ENCODE results near the gene GSS. TPM values are rescaled to one million over a fixed set of nuclear protein-coding genes. Genes with fewer than 3 reads are reported as not detected.

Gene GSS
- total and polyA plus RNA-seq, 7 donors: 14.5 to 36.6 (median 24.5) TPM

DNA sequence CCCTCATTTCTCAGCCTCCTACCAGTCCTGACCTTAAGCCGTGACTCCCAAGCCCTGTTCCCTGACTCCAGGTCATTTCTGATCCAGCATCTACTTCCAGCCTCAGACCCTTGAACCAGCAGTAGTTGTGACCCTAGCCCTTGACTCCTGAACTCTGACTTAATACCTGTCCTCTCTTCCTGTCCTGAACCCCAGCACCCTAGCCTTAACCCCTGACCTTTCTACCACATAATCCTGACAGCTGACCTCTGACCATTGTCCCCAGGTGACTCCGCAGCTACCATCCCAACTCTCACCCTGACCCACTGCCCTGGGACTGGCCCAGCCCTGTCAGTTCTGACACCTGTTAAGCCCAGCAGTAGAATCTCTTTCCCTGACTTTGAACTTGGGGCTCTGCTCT lies 42.2 kb upstream of the GSS start:
- DNase-seq (no peak), ATAC-seq (no peak)
- peaks cover 2 to 95% of the 10 kb centered on the region in 2 donors for H3K36me3 ChIP-seq (ENCODE audit: insufficient read depth in 1 of 2, low read depth in 1 of 2)
- H3K4me1 ChIP-seq: no peaks in the 10 kb centered on the region
- TF ChIP-seq, protein P1, sequence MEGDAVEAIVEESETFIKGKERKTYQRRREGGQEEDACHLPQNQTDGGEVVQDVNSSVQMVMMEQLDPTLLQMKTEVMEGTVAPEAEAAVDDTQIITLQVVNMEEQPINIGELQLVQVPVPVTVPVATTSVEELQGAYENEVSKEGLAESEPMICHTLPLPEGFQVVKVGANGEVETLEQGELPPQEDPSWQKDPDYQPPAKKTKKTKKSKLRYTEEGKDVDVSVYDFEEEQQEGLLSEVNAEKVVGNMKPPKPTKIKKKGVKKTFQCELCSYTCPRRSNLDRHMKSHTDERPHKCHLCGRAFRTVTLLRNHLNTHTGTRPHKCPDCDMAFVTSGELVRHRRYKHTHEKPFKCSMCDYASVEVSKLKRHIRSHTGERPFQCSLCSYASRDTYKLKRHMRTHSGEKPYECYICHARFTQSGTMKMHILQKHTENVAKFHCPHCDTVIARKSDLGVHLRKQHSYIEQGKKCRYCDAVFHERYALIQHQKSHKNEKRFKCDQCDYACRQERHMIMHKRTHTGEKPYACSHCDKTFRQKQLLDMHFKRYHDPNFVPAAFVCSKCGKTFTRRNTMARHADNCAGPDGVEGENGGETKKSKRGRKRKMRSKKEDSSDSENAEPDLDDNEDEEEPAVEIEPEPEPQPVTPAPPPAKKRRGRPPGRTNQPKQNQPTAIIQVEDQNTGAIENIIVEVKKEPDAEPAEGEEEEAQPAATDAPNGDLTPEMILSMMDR (IDR thresholded peaks at IDR 0.05): no peak
- H3K27ac ChIP-seq: peak overlapping the region; percentile 67
- no peaks in the 10 kb centered on the region for H3K27me3 ChIP-seq (ENCODE audit: insufficient read depth in 3 of 3, low read length in 2 of 3)
- H3K9me3 ChIP-seq: no peaks in the 10 kb centered on the region
- intact Hi-C loops (cut with DNase I): no loop called here
- WGBS, 3 donors: 90 to 100% (median 97%) methylated on average over 2 of the region's 2 CpGs
- no peak overlapping the region for H3K4me3 ChIP-seq

DNA sequence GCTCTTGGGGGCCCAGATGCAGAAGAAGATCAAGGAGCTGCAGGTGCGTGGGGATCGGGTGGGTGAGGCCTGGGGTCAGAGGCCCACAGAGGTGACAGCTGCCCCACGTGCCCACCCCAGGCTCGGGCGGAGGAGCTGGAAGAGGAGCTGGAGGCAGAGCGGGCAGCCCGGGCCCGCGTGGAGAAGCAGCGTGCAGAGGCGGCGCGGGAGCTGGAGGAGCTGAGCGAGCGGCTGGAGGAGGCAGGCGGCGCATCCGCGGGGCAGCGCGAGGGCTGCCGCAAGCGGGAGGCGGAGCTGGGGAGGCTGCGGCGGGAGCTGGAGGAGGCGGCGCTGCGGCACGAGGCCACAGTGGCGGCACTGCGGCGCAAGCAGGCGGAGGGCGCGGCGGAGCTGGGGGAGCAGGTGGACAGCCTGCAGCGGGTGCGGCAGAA lies 41.5 kb upstream of the GSS start:
- H3K27me3 ChIP-seq (ENCODE audit: insufficient read depth in 3 of 3, low read length in 2 of 3): no peaks in the 10 kb centered on the region
- H3K4me1 ChIP-seq: no peaks in the 10 kb centered on the region
- DNase-seq (no peak), ATAC-seq (peak in 1 of 4 donors; percentile 1)
- H3K4me3 ChIP-seq: no peak overlapping the region
- H3K27ac ChIP-seq: no peak overlapping the region
- H3K36me3 ChIP-seq (ENCODE audit: insufficient read depth in 1 of 2, low read depth in 1 of 2): peaks cover 2 to 91% of the 10 kb centered on the region in 2 donors
- intact Hi-C loops (cut with DNase I): no loop called here
- 48 to 62% (median 49%) methylated on average over 24 to 39 of the region's 39 CpGs for WGBS, 3 donors
- H3K9me3 ChIP-seq: no peaks in the 10 kb centered on the region
- TF ChIP-seq, protein P1 (IDR thresholded peaks at IDR 0.05): no peak

DNA sequence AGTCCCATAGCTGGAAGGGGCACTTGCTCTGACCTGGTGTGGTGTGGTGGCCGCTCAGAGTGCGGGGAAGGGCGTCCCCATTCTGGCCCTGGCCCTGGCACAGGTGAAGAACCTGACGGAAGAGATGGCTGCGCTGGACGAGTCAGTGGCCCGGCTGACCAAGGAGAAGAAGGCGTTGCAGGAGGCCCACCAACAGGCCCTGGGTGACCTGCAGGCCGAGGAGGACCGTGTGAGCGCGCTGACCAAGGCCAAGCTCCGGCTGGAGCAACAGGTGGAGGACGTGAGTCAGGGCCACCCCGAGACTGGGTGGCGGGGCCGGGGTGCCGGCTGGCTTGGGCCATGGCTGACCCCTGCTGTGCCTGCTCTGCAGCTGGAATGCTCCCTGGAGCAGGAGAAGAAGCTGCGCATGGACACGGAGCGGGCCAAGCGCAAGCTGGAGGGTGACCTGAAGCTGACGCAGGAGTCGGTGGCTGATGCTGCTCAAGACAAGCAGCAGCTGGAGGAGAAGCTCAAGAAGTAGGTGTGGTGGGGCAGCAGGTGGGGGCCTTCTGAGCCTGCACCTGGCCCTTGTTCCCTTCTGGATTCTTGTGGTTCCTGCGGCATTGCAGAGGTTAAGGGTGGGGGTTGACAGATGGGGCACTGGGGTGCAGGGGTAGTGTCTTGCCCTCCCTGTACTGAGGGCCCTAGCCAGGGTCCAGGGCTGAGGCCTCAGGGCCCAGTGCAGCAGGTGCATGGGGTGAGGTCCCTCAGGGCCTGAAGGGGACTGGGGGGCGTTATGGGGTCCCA lies 40.8 kb upstream of the GSS start:
- H3K27ac ChIP-seq: no peak overlapping the region
- 81 to 88% (median 86%) methylated on average over 24 to 26 of the region's 26 CpGs for WGBS, 3 donors
- peaks cover 2 to 89% of the 10 kb centered on the region in 2 donors for H3K36me3 ChIP-seq (ENCODE audit: insufficient read depth in 1 of 2, low read depth in 1 of 2)
- H3K9me3 ChIP-seq: no peaks in the 10 kb centered on the region
- TF ChIP-seq, protein P1 (IDR thresholded peaks at IDR 0.05): no peak
- ATAC-seq (no peak), DNase-seq (no peak)
- H3K4me1 ChIP-seq: no peaks in the 10 kb centered on the region
- intact Hi-C loops (cut with DNase I): no loop called here
- H3K27me3 ChIP-seq (ENCODE audit: insufficient read depth in 3 of 3, low read length in 2 of 3): no peaks in the 10 kb centered on the region
- no peak overlapping the region for H3K4me3 ChIP-seq

DNA sequence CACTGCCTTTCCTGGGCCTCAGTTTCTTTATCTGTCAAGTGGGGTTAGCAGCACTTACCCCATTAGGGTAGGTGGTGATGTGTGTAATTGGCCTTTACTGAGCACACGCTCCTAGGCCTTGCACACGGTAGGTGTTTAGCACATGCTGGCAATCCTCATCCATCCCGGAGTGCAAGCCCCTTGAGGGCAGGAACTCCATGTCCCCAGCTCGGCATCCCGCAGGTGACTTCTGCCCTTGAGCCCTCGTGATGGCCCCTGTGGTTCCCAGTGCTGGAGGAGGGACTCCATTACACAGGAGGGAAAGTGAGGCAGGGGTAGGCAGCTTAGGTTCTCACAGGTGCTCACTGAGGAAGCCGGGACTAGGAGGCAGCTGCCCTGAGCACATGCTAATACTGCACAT lies 40.1 kb upstream of the GSS start:
- H3K36me3 ChIP-seq (ENCODE audit: insufficient read depth in 1 of 2, low read depth in 1 of 2): peaks cover 2 to 83% of the 10 kb centered on the region in 2 donors
- H3K9me3 ChIP-seq: no peaks in the 10 kb centered on the region
- TF ChIP-seq, protein P1 (IDR thresholded peaks at IDR 0.05): no peak
- intact Hi-C loops (cut with DNase I): no loop called here
- H3K27me3 ChIP-seq (ENCODE audit: insufficient read depth in 3 of 3, low read length in 2 of 3): no peaks in the 10 kb centered on the region
- WGBS, 3 donors: 83 to 90% (median 83%) methylated on average over 7 of the region's 7 CpGs
- H3K4me3 ChIP-seq: no peak overlapping the region
- ATAC-seq: no peak
- no peaks in the 10 kb centered on the region for H3K4me1 ChIP-seq
- no peak for DNase-seq
- H3K27ac ChIP-seq: no peak overlapping the region
